ENCODE measurements around the gene RPL37A. TPM values are rescaled to one million over a fixed set of nuclear protein-coding genes. Genes with fewer than 3 reads are reported as not detected.
A peak's percentile ranks its signal among the peaks of the same experiment; 100 is the strongest.

Gene RPL37A
- total RNA-seq, 4 donors from 2014 or later, result 1,246 to 1,858 (median 1,428) TPM

DNA sequence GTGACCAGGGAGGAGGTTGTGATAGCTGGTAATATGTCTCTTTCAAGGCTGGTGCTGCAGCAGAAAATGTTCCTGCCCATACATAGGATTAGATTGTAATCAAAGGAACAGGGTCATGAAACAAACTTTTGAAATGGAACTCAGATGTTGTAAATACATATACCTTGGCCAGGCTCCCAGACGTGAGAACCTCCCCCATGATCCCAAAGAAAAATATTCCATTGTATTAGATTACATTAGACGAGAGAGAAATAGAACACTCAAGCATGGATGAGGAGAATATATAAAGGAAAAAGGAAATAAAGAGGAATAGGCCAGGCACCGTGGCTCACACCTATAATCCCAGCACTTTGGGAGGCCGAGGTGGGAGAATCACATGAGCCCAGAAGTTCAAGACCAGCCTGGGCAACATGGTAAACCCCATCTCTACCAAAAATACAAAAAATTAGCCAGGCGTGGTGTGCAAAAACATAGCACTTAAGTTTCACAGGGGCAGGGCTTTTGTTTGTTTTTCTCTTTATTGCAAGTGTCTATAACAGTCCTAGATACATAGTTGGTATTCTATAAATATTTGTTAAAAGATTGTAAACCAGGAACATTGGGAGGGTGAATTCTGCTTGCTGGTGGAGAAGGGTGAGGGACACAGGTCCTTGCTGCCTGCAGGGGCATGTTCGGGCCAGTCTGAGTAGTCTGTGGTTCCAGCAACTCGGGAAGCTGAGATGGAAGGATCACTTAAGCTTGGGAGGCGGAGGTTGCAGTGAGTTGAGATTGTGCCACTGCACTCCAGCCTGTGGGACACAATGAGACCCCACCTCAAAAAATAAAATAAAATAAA is 52.8 kb downstream of the RPL37A start:
- no peaks in the 10 kb centered on the region for H3K9me3 ChIP-seq
- no peaks in the 10 kb centered on the region for H3K36me3 ChIP-seq
- no peak for DNase-seq
- H3K4me1 ChIP-seq, result peaks cover 0 to 78% (median 37%) of the 10 kb centered on the region in 3 donors
- peak overlapping the region; percentile 49 to 70 (median 62) for H3K27ac ChIP-seq
- intact Hi-C loops (cut with DNase I), result no loop called here
- no peaks in the 10 kb centered on the region for H3K27me3 ChIP-seq
- WGBS, 2 donors, result 30 to 50% methylated on average over 8 of the region's 8 CpGs
- H3K4me3 ChIP-seq, result no peak overlapping the region
- no peak for TF ChIP-seq POLR2A (IDR thresholded peaks at IDR 0.05)
- TF ChIP-seq, protein P1, sequence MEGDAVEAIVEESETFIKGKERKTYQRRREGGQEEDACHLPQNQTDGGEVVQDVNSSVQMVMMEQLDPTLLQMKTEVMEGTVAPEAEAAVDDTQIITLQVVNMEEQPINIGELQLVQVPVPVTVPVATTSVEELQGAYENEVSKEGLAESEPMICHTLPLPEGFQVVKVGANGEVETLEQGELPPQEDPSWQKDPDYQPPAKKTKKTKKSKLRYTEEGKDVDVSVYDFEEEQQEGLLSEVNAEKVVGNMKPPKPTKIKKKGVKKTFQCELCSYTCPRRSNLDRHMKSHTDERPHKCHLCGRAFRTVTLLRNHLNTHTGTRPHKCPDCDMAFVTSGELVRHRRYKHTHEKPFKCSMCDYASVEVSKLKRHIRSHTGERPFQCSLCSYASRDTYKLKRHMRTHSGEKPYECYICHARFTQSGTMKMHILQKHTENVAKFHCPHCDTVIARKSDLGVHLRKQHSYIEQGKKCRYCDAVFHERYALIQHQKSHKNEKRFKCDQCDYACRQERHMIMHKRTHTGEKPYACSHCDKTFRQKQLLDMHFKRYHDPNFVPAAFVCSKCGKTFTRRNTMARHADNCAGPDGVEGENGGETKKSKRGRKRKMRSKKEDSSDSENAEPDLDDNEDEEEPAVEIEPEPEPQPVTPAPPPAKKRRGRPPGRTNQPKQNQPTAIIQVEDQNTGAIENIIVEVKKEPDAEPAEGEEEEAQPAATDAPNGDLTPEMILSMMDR (IDR thresholded peaks at IDR 0.05), result no peak

DNA sequence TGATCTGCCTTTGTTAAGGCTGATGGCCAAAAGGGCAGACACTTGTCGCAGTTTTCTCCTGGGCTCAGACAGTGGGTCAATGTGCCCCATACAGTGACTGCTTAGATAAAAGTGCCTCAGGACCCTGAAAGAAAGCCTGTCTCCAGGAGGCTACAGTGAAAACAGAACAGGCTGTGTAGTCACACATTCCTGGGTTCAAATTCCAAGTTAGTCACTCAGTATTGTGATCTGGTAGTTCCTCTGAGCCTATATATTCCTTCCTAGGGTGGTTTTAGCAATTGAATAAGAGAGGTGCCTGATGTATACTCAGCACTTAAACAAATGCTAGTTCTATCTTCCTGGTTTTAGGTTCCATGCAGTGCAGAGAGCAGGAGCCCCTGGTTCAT is 54.4 kb downstream of the RPL37A start:
- no peak for DNase-seq
- H3K4me1 ChIP-seq, result peaks cover 0 to 62% (median 28%) of the 10 kb centered on the region in 3 donors
- intact Hi-C loops (cut with DNase I), result no loop called here
- no peak overlapping the region for H3K4me3 ChIP-seq
- no peaks in the 10 kb centered on the region for H3K36me3 ChIP-seq
- no peak for TF ChIP-seq POLR2A (IDR thresholded peaks at IDR 0.05)
- TF ChIP-seq, protein P1 (IDR thresholded peaks at IDR 0.05), result no peak
- H3K9me3 ChIP-seq, result no peaks in the 10 kb centered on the region
- peak overlapping the region in 1 of 4 donors; percentile 67 for H3K27ac ChIP-seq
- WGBS, 2 donors, result 100% methylated on average over 1 of the region's 1 CpG
- H3K27me3 ChIP-seq, result no peaks in the 10 kb centered on the region

Other genes starting within 250 kb of the RPL37A start
- not detected for gene MARCHF4, start 126.4 kb upstream of the RPL37A start, total RNA-seq
- gene SMARCAL1, start 86.4 kb upstream of the RPL37A start, total RNA-seq, result 10 to 100 TPM; 10.3 to 27.1 (median 18.1) TPM
- gene IGFBP2, start 134.6 kb downstream of the RPL37A start, total RNA-seq, result 100 to 1,000 TPM; 113 to 207 (median 167) TPM
- 100 to 1,000 TPM in 2 of 4 donors, 10 to 100 TPM in 2; 26.9 to 899 (median 95.4) TPM for gene IGFBP5, start 196.7 kb downstream of the RPL37A start, total RNA-seq

Data from esophagus squamous epithelium (tissue), 5 donors.